Measurements from ENCODE around the gene CYP26B1. TPM values are rescaled to one million over a fixed set of nuclear protein-coding genes. Genes with fewer than 3 reads are reported as not detected.
A peak's percentile ranks its signal among the peaks of the same experiment; 100 is the strongest.
"Not testable (repeated sequence)": the region's sequence is repeated elsewhere in the genome, so short reads cannot be mapped to it uniquely, and the experiment has no call there.

CYP26B1 gene
- total RNA-seq, 2 donors from 2014 or later = not detected

DNA sequence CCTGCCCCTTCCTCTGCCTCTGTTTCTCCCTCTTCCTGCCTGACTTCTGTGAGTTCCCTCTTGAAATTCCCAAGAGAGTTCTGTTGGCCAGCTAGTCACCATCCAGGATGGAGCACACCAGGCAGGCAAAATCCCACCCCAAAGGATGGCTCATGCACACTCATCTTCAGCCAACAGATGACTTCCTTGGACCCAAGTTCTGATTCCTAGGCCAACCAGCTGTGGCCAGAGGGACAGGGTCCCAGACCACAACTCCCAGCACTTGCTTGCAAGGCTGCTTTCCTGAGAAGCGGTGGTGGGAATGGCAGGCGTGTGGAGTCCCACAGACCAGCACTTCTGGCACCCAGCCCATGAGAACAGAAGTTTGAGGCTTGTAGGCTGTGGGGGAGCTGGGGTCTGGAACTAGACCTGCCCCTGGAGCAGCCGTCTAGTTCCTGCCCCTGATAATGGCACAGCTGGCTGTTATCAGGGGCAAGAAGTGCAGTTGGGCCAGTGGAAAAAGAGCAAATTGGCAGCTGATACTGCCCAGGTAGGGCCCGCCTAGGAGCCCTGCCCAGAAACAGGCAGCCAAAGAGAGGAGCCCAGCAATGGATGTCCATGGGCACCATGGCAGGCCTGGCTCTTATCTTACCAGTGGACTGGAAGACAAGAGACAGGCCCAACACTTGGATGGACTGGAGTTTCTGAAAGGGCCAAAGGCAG, 56.7 kb downstream of the CYP26B1 start:
- Mint-ChIP-seq H3K9me3 (no peaks in the 10 kb centered on the region), H3K27ac (no peak overlapping the region), H3K4me1 (ENCODE audit: low read depth in 2 of 2) (no peaks in the 10 kb centered on the region), H3K36me3 (no peaks in the 10 kb centered on the region), H3K4me3 (no peak overlapping the region), H3K27me3 (no peaks in the 10 kb centered on the region)
- DNase-seq (ENCODE audit: low spot score) (no peak), ATAC-seq (peak in 1 of 2 donors; percentile 29)

DNA sequence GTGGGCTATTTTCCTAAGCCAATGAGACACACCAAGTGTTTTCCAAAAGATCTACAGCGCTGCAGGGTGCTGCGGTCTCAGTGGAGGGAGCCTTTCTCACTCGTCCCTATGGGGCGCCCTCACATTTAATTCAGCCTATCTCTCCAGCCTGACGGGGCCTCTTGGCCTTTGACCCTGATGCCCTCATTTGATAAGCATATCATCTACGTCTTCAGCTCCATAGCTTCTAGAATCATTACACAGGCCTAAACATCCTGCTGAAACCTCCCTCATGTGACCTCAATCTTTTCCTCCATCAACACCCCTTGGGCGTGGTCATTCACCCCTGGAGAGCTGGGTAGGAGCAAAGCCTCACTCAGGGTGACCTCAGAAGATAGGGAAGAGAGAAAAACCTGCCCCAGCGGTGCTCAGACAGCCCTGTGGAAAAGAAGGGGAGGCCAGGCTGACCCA, 57.4 kb downstream of the CYP26B1 start:
- DNase-seq (ENCODE audit: low spot score) = no peak
- H3K27me3 Mint-ChIP-seq = no peaks in the 10 kb centered on the region

DNA sequence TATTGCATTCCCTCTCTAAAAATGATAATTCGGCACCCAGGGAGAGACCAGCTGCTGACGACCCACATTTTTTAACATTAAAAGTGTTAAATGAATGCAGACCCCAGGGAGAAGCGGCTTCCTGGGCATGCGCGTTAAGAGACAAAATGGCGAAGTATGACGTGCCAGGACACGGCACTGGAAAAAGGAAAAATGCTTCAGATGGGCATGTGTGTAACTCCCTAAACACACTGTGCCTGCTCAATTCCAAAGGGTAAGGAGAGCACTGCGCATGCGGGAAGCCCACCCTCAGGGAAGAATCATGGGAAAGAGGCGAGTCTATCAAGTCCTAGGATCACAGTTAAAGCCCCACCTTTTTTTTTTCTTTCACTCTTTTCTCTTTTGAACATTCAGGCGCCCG, 58.1 kb downstream of the CYP26B1 start:
- DNase-seq (ENCODE audit: low spot score) (no peak), ATAC-seq (no peak)
- Mint-ChIP-seq H3K36me3 (no peaks in the 10 kb centered on the region), H3K27me3 (no peaks in the 10 kb centered on the region), H3K4me1 (ENCODE audit: low read depth in 2 of 2) (no peaks in the 10 kb centered on the region), H3K4me3 (no peak overlapping the region), H3K9me3 (no peaks in the 10 kb centered on the region), H3K27ac (no peak overlapping the region)

More for the DNA sequence above, 57.4 kb downstream of the CYP26B1 start:
- no peak for ATAC-seq
- Mint-ChIP-seq H3K4me3 (no peak overlapping the region), H3K4me1 (ENCODE audit: low read depth in 2 of 2) (no peaks in the 10 kb centered on the region), H3K27ac (no peak overlapping the region), H3K36me3 (no peaks in the 10 kb centered on the region), H3K9me3 (no peaks in the 10 kb centered on the region)

DNA sequence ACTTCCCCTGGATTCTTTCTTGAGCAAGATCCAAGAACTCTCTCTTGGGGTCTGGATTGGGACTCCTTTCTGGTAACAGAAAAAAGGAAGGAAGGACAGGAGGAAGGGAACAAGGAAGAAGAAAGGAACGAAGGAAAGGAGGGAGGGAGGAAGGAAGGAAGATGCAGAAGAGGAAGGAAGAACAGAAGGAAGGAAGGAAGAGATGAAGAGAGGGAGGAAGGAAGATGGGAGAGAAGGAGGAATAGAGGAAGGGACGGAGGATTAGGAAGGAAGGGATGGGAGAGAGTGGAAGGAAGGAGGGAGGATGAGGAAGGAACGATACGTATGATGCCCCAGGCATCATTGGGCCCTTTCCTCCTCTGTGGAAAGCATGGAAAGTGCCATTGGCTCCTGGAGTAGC, 58.6 kb downstream of the CYP26B1 start:
- Mint-ChIP-seq H3K4me1 (ENCODE audit: low read depth in 2 of 2) (no peaks in the 10 kb centered on the region), H3K27ac (no peak overlapping the region), H3K4me3 (no peak overlapping the region), H3K36me3 (no peaks in the 10 kb centered on the region), H3K9me3 (no peaks in the 10 kb centered on the region), H3K27me3 (no peaks in the 10 kb centered on the region)
- DNase-seq (ENCODE audit: low spot score) = no peak
- ATAC-seq = no peak

DNA sequence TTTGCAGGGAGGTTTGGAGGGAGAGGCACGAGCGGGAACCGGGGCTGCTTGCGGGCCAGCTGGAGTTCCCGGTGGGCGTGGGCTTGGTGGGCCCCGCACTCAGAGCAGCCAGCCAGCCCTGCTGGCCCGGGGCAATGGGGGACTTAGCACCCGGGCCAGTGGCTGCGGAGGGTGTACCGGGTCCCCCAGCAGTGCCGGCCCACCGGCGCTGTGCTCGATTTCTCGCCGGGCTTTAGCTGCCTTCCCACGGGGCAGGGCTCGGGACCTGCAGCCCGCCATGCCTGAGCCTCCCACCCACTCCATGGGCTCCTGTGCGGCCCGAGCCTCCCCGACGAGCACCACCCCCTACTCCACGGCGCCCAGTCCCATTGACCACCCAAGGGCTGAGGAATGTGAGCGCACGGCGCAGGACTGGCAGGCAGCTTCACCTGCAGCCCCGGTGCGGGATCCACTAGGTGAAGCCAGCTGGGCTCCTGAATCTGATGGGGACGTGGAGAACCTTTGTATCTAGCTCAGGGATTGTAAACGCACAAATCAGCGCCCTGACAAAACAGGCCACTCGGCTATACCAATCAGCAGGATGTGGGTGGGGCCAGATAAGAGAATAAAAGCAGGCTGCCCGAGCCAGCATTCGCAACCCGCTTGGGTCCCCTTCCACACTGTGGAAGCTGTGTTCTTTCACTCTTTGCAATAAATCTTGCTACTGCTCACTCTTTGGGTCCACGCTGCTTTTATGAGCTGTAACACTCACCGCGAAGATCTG, 60.6 kb downstream of the CYP26B1 start:
- H3K27ac Mint-ChIP-seq; DNase-seq (ENCODE audit: low spot score); H3K27me3 Mint-ChIP-seq; ATAC-seq; H3K4me3 Mint-ChIP-seq; H3K4me1 Mint-ChIP-seq (ENCODE audit: low read depth in 2 of 2); H3K9me3 Mint-ChIP-seq; H3K36me3 Mint-ChIP-seq: not testable (repeated sequence)

DNA sequence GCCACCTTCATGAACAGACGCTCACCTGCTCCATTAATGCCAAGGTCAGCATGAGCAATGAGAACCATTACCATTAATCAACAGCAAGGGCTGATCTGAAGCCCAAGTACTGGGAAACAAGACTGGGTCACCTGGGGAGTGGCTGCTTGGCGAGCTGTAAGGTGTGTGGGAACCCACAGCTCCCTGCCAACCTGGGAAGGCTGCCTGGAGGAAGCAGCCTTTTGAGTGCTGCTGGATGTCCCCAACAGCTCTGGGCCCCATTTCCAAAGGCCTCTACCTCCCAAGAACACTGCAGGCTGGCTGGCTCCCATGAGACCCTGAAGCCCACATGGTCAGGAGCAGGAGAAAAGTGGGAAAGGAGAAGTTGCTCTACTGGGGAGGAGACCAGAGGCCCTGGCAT, 62.1 kb downstream of the CYP26B1 start:
- Mint-ChIP-seq H3K9me3 (no peaks in the 10 kb centered on the region), H3K27ac (no peak overlapping the region), H3K4me1 (ENCODE audit: low read depth in 2 of 2) (peaks cover 0 to 4% of the 10 kb centered on the region in 2 donors), H3K4me3 (no peak overlapping the region), H3K36me3 (no peaks in the 10 kb centered on the region), H3K27me3 (no peaks in the 10 kb centered on the region)
- ATAC-seq (no peak), DNase-seq (ENCODE audit: low spot score) (no peak)

DNA sequence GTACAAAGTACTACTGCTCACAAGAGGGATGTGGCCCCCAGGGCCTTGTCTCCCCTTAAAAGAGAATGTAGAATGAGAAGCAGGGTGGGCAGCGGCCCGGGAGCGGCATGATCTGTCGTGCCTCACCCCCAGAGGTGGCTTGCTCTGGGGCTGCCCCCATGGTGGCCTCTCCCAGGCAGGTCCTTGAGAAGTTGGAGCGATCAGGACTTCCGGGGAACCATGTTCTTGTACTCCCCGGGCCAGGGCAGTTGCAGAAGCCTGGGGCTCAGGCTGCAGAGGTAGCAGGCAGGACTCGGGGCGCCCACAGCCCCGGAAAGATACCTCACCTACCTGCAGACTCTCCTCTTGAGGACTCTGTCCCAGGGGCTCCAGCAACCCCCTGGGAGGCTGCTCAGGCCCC, 62.6 kb downstream of the CYP26B1 start:
- Mint-ChIP-seq H3K27me3 (no peaks in the 10 kb centered on the region), H3K36me3 (no peaks in the 10 kb centered on the region), H3K4me3 (no peak overlapping the region), H3K4me1 (ENCODE audit: low read depth in 2 of 2) (peaks cover 0 to 4% of the 10 kb centered on the region in 2 donors), H3K27ac (no peak overlapping the region), H3K9me3 (no peaks in the 10 kb centered on the region)
- ATAC-seq (peak in 1 of 2 donors; percentile 46), DNase-seq (ENCODE audit: low spot score) (no peak)

DNA sequence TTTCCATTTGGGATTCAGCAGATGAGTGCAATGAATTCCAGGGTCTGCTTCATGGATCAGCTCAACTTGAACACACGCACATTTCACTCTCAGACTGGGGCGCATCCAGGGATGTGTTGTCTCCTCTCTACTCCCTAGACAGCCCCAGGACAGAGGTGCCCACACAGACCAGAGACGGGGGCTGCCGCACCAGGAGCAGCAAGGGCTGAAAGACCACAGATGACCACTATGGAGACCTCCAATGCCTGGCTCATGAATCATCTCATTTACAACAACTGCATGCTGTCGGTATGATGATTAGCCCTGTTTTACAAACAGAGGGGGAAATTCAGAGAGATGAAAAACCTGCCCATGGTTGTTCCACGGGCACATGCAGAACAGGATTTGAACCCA, 63.1 kb downstream of the CYP26B1 start:
- ATAC-seq = no peak
- H3K36me3 Mint-ChIP-seq = no peaks in the 10 kb centered on the region
- H3K4me1 Mint-ChIP-seq (ENCODE audit: low read depth in 2 of 2) = peaks cover 0 to 4% of the 10 kb centered on the region in 2 donors
- H3K27me3 Mint-ChIP-seq = no peaks in the 10 kb centered on the region
- no peak for DNase-seq (ENCODE audit: low spot score)
- no peaks in the 10 kb centered on the region for H3K9me3 Mint-ChIP-seq
- H3K27ac Mint-ChIP-seq = no peak overlapping the region
- H3K4me3 Mint-ChIP-seq = no peak overlapping the region

DNA sequence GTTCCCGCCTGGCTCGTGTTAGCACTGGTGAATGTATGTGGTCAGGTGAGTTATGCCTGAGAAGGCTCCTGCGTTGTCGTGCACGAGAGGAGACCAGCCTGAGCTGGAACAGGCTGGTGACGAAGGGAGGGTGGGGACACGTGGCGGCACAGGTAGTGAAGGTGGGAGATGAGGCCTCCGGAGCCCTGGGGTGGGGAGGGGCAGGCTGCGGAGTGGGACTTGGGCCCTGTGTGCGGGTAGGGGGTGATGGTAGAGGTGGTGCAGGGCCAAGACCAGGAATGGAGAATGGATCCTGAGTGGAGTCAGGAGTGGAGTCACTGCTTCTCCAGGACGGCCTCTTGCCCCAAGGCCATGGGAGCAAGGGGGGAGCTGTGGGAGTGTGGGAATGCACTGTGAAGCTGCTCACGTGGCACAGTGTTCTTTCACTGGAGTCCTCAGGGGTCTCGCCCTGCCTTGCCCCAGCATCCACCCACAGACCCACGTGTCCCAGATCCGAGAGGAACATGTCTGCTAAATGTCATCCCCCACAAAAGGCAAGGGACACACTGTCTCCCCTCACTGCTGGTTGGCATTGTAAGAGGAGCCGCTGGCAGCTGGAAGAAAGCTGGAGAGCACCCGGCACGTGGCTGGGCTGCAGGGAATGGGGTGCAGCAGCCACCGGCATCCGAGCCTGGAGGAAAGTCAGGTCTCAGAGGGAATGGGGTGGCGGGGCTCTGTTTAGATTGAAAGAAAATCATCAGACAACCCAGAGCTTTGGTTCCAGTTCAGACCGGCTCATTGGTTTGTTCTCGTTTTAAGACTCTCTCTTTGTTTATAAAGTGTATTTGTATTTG, 63.7 kb downstream of the CYP26B1 start:
- H3K4me1 Mint-ChIP-seq (ENCODE audit: low read depth in 2 of 2) = peaks cover 0 to 4% of the 10 kb centered on the region in 2 donors
- no peak overlapping the region for H3K27ac Mint-ChIP-seq
- H3K9me3 Mint-ChIP-seq = no peaks in the 10 kb centered on the region
- ATAC-seq (no peak), DNase-seq (ENCODE audit: low spot score) (no peak)
- no peaks in the 10 kb centered on the region for H3K36me3 Mint-ChIP-seq
- H3K4me3 Mint-ChIP-seq = no peak overlapping the region
- no peaks in the 10 kb centered on the region for H3K27me3 Mint-ChIP-seq

DNA sequence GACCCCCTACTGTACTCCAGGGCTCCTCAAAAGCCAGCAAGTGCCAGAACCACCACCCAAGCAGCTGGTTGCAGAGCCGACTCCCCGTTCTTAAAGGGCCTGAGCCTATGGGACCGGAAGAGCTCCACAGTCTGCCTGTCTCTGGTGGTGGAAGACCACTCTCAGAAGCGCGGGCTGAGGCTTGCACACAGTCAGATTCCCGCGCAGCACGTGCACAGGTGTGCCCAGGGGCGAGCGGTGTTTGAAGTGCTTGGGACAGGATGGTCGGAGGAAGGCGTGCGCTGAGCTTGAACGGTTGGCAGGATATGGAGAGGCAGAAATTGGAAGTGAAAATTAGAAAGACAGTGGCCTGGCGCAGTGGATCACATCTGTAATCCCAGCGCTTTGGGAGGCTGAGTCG, 64.8 kb downstream of the CYP26B1 start:
- no peaks in the 10 kb centered on the region for H3K9me3 Mint-ChIP-seq
- H3K36me3 Mint-ChIP-seq = no peaks in the 10 kb centered on the region
- no peak overlapping the region for H3K4me3 Mint-ChIP-seq
- H3K27ac Mint-ChIP-seq = no peak overlapping the region
- ATAC-seq = no peak
- no peaks in the 10 kb centered on the region for H3K27me3 Mint-ChIP-seq
- H3K4me1 Mint-ChIP-seq (ENCODE audit: low read depth in 2 of 2) = peaks cover 0 to 4% of the 10 kb centered on the region in 2 donors
- no peak for DNase-seq (ENCODE audit: low spot score)

DNA sequence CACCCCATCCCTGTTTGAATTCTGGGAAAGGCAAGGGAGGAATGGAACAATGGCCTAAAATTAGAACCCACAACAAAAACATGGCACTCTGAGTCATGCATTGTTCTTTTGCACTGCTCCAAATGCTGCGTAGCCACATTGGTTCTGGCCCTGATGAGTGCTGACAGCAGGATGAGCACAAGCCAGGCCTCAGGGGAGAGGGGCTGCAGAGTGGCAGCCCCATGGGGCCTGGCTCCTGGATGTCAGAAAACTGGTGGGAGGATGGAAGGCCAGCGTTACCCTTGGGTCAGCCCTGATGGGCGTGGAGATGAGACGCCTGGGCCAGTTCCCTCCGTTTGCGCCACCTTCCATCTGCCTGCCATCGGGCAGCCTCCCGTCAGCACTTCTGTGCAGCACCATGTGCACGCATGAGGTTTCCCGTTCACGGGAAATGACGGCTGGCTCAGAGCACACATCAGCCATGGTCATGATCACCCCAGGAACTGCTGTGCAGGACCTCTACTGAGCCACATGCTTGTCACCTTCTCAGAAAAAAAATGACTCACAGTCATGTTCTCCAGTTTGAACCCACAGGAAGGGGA, 65.6 kb downstream of the CYP26B1 start:
- H3K36me3 Mint-ChIP-seq = no peaks in the 10 kb centered on the region
- H3K4me3 Mint-ChIP-seq = no peak overlapping the region
- no peak for DNase-seq (ENCODE audit: low spot score)
- no peaks in the 10 kb centered on the region for H3K27me3 Mint-ChIP-seq
- H3K4me1 Mint-ChIP-seq (ENCODE audit: low read depth in 2 of 2) = peaks cover 0 to 4% of the 10 kb centered on the region in 2 donors
- H3K9me3 Mint-ChIP-seq = no peaks in the 10 kb centered on the region
- ATAC-seq = no peak
- no peak overlapping the region for H3K27ac Mint-ChIP-seq

DNA sequence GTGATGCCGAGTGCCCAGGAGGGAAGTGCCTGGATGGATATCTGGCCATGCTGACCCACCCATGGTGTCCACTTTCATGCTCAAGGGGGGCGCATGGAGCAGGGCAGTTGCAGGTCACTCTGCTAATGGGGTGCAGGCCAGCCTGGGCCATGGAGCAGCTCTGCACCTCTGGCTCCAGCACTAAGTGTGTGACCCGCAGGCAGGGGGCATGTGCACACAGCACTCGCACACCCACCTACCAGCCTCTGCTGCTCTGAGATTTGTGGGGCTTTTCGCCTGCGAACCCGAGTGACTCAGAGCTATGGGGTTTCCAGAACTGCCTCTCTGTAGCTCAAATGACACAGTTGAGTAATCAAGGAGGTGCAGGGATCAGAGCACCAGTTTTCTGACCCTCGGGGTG, 66.2 kb downstream of the CYP26B1 start:
- H3K4me3 Mint-ChIP-seq = no peak overlapping the region
- no peak for ATAC-seq
- H3K9me3 Mint-ChIP-seq = no peaks in the 10 kb centered on the region
- H3K36me3 Mint-ChIP-seq = no peaks in the 10 kb centered on the region
- H3K27ac Mint-ChIP-seq = no peak overlapping the region
- no peaks in the 10 kb centered on the region for H3K27me3 Mint-ChIP-seq
- no peak for DNase-seq (ENCODE audit: low spot score)
- H3K4me1 Mint-ChIP-seq (ENCODE audit: low read depth in 2 of 2) = peaks cover 0 to 4% of the 10 kb centered on the region in 2 donors

DNA sequence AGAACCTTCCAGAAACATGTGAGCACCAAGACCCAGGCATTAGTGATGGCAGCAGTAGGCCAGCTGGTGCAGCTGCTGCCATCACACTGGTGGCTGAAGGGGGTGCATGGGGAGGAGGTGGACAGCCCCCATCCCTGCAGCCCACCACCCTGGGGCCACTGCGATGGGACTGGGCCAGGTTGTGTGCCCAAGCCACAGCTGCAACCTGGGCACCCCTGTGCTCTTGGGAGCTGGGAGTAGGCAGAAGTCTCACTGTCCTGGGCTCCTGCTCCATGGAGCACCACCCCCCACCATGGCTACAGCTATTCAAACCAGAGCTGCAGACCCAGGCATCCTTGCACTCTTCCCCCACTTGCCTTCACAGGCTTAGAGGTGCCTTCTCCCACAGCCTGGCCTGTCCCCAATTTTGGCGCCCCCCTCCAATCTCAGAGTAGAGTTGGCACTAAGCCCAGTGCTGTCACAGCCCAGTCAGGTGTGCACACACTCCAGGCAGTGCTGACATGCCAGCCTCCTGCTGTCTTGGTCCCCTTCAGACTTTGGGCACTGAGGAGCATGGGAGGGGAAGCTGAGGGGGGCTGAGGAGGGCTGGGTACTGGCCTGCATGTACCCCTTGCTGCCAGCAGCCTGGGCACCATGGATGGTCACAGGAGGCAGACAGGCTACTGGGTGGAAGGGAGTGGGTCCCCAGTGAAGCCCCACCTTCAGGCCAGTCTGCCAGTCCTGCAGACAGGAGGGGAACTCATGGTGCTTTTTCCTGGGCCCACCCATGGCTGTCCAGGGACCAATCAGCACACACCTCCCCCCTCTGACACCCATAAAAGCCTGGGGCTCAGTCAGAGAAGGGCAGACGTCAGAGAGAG, 67.1 kb downstream of the CYP26B1 start:
- DNase-seq (ENCODE audit: low spot score) (no peak), ATAC-seq (peak; percentile 10 to 30)
- Mint-ChIP-seq H3K36me3 (no peaks in the 10 kb centered on the region), H3K4me3 (no peak overlapping the region), H3K27me3 (no peaks in the 10 kb centered on the region), H3K27ac (no peak overlapping the region), H3K4me1 (ENCODE audit: low read depth in 2 of 2) (peaks cover 0 to 4% of the 10 kb centered on the region in 2 donors), H3K9me3 (no peaks in the 10 kb centered on the region)
